ENCODE results near the gene TCHP.
"Not testable (repeated sequence)": the region's sequence is repeated elsewhere in the genome, so short reads cannot be mapped to it uniquely, and the experiment has no call there.

The TCHP gene, protein sequence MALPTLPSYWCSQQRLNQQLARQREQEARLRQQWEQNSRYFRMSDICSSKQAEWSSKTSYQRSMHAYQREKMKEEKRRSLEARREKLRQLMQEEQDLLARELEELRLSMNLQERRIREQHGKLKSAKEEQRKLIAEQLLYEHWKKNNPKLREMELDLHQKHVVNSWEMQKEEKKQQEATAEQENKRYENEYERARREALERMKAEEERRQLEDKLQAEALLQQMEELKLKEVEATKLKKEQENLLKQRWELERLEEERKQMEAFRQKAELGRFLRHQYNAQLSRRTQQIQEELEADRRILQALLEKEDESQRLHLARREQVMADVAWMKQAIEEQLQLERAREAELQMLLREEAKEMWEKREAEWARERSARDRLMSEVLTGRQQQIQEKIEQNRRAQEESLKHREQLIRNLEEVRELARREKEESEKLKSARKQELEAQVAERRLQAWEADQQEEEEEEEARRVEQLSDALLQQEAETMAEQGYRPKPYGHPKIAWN

GRCh38 chr12:109899783-109900751 is at the start of gene TCHP:
Gene TCHP (plus strand): TSS chr12:109900274. CDS start chr12:109903027, 2,753 bp downstream.
- DNase-seq (ENCODE audit: insufficient read length, low spot score) (peak; percentile 92), FAIRE-seq (no peak)
- TF ChIP-seq CTCF (IDR thresholded peaks at IDR 0.05; ENCODE audit: insufficient read depth, missing control alignments) = peak; percentile 40

DNA sequence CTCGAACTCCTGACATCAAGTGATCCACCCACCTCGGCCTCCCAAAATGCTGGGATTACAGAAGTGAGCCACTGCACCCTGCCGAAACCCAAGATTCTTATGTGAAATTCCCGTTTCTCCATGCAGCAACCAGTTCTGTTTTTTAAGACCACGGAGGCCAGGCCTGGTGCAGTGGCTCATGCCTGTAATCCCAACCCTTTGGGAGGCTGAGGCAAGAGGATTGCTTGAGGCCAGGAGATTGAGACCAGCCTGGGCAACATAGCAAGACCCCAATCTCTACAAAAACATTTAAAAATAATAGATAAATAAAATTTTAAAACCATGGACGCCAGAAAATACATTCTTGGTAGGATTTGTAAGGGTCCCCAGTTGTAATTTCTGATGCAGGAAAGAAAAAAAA is 49.6 kb upstream of the TCHP start:
- not testable (repeated sequence) for DNase-seq (ENCODE audit: insufficient read length, low spot score)

DNA sequence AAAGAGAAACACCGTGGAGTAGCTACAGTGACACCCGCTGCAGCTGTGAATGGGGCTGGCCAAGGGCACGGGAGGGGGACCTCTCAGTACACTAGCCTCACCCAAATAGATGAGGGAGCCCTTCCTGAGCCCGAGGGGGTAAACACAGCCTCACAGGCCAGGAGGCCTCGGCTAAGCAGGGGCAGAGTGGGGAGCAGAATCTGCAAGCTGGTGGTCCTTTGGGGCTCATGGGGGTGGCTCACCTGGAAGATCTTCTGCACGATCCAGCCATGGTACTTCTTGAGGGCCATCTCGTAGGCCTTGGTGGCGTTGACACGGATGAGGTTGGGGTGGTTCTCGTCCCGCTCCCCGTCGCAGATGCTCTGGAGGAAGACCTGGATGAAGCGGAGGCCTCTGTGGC is 44.7 kb upstream of the TCHP start:
- DNase-seq (ENCODE audit: insufficient read length, low spot score) = no peak

More for the DNA sequence above, 49.6 kb upstream of the TCHP start:
- not testable (repeated sequence) for FAIRE-seq

DNA sequence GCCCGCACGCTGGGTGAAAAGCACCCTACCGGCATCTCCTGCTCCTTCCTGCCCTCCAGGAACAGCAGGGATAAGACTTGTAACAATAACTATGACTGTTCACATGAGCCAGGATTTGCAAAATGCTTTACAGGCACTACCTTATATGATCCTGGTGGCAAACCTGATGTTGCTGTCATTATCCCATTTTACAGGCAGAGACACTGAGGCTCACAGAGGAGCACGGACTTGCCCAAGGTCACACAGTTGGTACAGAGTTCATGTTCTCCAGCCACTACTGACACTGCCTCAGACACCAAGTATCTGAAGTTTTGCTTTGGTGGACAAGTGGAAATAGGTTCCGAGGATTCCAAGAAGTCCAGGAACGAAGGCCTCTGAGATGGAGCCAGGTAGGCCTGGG is 42.4 kb upstream of the TCHP start:
- TF ChIP-seq CTCF (IDR thresholded peaks at IDR 0.05; ENCODE audit: insufficient read depth, missing control alignments) = no peak
- no peak for FAIRE-seq

More for the DNA sequence above, 44.7 kb upstream of the TCHP start:
- no peak for FAIRE-seq
- no peak for TF ChIP-seq CTCF (IDR thresholded peaks at IDR 0.05; ENCODE audit: insufficient read depth, missing control alignments)

GRCh38 chr12:109858764-109859163 is 41.3 kb upstream of the TCHP start:
- no peak for TF ChIP-seq CTCF (IDR thresholded peaks at IDR 0.05; ENCODE audit: insufficient read depth, missing control alignments)
- no peak for DNase-seq (ENCODE audit: insufficient read length, low spot score)
- FAIRE-seq = no peak

More for the DNA sequence above, 42.4 kb upstream of the TCHP start:
- no peak for DNase-seq (ENCODE audit: insufficient read length, low spot score)

- FAIRE-seq (no peak), DNase-seq (ENCODE audit: insufficient read length, low spot score) (no peak)
- TF ChIP-seq CTCF (IDR thresholded peaks at IDR 0.05; ENCODE audit: insufficient read depth, missing control alignments) = no peak
Observed at GRCh38 chr12:109860977-109861376, 39.1 kb upstream of the TCHP start.

GRCh38 chr12:109861689-109862314 is 38.3 kb upstream of the TCHP start:
- TF ChIP-seq CTCF (IDR thresholded peaks at IDR 0.05; ENCODE audit: insufficient read depth, missing control alignments) = no peak
- DNase-seq (ENCODE audit: insufficient read length, low spot score) (no peak), FAIRE-seq (no peak)

DNA sequence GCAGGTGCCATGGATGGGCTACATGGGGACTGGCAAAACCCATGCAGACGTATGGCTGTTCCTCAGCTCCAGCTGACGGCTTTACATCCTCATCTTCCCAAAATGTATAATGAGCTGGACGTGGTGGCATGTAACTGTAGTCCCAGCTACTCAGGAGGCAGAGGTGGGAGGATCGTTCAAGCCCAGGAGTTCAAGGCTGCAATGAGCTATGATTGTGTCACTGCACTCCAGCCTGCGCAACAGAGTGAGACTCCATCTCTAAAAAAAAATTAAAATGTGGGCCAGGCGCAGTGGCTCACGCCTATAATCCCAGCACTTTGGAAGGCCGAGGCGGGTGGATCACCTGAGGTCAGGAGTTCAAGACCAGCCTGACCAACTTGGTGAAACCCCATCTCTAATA is 37.6 kb upstream of the TCHP start:
- not testable (repeated sequence) for DNase-seq (ENCODE audit: insufficient read length, low spot score); FAIRE-seq
